Rectal smooth muscle tissue (tissue), 1 donor: ENCODE data around the gene C1QTNF9B.

Source experiments
- H3K27ac ChIP-seq: one replicate; pipeline ENCODE4 v1.7.0; 2013; ENCODE audit warnings: low read depth, low read length, inconsistent platforms
- H3K27me3 ChIP-seq: one replicate; pipeline ENCODE4 v1.7.0; 2013; ENCODE audit warnings: low read length; ENCODE audit not compliant: control insufficient read depth, insufficient read depth
- H3K36me3 ChIP-seq: one replicate; pipeline ENCODE4 v1.7.0; 2013; ENCODE audit warnings: low read length; ENCODE audit not compliant: control insufficient read depth, insufficient read depth
- H3K4me1 ChIP-seq: one replicate; pipeline ENCODE4 v1.7.0; 2013; ENCODE audit warnings: low read length; ENCODE audit not compliant: control insufficient read depth, insufficient read depth
- H3K4me3 ChIP-seq: one replicate; pipeline ENCODE4 v1.7.0; 2013; ENCODE audit warnings: low read length
- H3K9ac ChIP-seq: one replicate; pipeline ENCODE4 v1.7.0; 2013; ENCODE audit warnings: low read length

Gene C1QTNF9B

DNA sequence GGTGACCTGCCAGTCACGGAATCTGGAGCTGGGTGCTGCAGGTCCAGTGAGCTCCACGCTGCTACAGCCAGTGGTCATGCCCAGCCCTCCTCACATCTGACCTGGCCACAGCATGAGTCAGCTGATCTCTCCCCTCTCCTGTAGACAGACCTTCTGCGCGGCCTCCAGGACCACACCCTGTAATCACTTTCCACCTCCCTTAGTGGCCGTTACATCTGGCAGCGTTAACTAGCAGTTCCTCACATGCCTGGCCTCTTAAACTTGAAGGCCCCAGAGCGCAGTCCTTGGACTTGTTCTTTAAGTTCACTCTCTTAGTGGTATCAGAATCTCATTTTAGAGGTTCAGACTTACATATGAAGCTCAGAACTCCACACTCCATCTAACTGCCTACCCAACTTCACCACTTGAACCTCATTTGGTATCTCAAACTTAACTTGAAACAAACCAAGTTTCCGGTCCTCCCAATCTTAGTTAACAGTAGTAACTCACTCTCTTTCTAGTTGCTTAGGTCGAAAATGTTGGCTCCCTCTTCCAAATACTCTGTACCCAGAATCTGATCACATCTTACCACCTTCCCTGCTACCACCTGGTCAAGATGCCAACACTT is 30.8 kb downstream of the C1QTNF9B start:
- no peak overlapping the region for H3K4me3 ChIP-seq
- no peak overlapping the region for H3K9ac ChIP-seq
- no peak overlapping the region for H3K27ac ChIP-seq
- H3K36me3 ChIP-seq: no peaks in the 10 kb centered on the region
- no peaks in the 10 kb centered on the region for H3K4me1 ChIP-seq
- H3K27me3 ChIP-seq: no peaks in the 10 kb centered on the region

- no peak overlapping the region for H3K4me3 ChIP-seq
- no peak overlapping the region for H3K27ac ChIP-seq
- no peaks in the 10 kb centered on the region for H3K4me1 ChIP-seq
- no peaks in the 10 kb centered on the region for H3K36me3 ChIP-seq
- no peaks in the 10 kb centered on the region for H3K27me3 ChIP-seq
- H3K9ac ChIP-seq: no peak overlapping the region
These were observed 31.4 kb downstream of the C1QTNF9B start for GRCh38 chr13:23865906-23866305.

DNA sequence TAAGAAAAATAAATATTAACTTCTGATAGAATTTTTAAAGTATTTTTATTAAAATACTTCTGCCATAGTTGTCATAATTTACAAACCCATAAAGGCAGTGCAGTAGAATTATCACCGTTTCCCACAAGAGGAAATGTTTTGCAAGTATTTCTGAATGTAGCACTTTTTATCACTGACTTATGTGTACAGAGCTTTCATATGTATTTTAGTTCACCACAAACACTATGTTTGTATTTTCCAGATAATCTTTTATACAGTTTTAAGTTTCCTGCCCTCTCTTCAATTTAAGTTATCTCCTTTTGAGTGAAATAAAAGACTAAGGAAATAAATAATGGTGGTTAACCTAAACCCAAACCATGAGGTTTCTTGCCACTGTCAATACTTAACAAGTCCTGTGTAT is 32.3 kb downstream of the C1QTNF9B start:
- H3K36me3 ChIP-seq: no peaks in the 10 kb centered on the region
- H3K4me3 ChIP-seq: no peak overlapping the region
- no peaks in the 10 kb centered on the region for H3K27me3 ChIP-seq
- H3K4me1 ChIP-seq: no peaks in the 10 kb centered on the region
- no peak overlapping the region for H3K27ac ChIP-seq
- H3K9ac ChIP-seq: no peak overlapping the region

DNA sequence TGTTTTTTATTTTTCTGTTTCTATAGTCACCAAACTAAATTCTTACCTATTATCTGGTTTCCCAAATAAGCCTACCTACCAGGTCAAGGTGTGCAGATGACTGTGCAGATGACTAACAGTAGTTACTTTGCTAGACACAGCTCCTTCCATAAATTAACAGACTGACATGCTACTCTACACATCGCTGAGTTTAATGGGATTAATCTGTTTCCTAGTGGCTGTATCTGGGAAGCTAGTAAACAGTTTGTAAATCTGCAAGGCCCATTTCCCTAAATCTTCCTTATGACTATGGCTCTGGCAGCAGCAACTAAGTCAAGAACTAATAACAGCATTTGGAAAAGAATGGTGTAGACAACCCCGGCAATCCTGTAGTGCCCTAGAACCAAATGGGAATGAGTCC is 36.0 kb downstream of the C1QTNF9B start:
- H3K9ac ChIP-seq: no peak overlapping the region
- H3K27ac ChIP-seq: no peak overlapping the region
- H3K4me1 ChIP-seq: no peaks in the 10 kb centered on the region
- H3K27me3 ChIP-seq: no peaks in the 10 kb centered on the region
- H3K4me3 ChIP-seq: no peak overlapping the region
- H3K36me3 ChIP-seq: no peaks in the 10 kb centered on the region

GRCh38 chr13:23859904-23860303 is 37.4 kb downstream of the C1QTNF9B start:
- Histone ChIP-seq H3K4me1 (no peaks in the 10 kb centered on the region), H3K27ac (no peak overlapping the region), H3K4me3 (no peak overlapping the region), H3K9ac (no peak overlapping the region), H3K36me3 (no peaks in the 10 kb centered on the region), H3K27me3 (no peaks in the 10 kb centered on the region)

DNA sequence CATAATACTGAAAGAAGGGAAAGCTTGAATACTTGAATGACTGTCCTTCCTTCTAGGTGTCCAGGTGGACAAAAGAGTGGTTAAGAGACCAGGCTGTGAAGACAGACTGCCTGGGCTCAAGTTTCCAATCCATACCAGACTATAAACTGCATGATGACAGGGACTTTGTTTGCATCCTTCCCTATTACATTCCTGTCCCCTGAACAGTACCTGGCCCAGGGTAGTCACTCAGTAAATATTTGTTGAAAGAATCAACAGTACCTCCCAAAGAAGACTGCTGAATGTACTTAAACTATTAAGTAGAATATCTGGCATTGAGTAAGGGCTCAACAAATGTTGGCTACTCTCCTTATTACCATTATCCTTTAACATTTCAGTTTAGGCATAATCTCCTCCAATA is 37.8 kb downstream of the C1QTNF9B start:
- Histone ChIP-seq H3K36me3 (no peaks in the 10 kb centered on the region), H3K4me1 (no peaks in the 10 kb centered on the region), H3K9ac (no peak overlapping the region), H3K27ac (no peak overlapping the region), H3K4me3 (no peak overlapping the region), H3K27me3 (no peaks in the 10 kb centered on the region)

GRCh38 chr13:23858546-23858945 is 38.8 kb downstream of the C1QTNF9B start:
- Histone ChIP-seq H3K36me3 (no peaks in the 10 kb centered on the region), H3K27ac (no peak overlapping the region), H3K4me3 (no peak overlapping the region), H3K27me3 (no peaks in the 10 kb centered on the region), H3K4me1 (no peaks in the 10 kb centered on the region), H3K9ac (no peak overlapping the region)

DNA sequence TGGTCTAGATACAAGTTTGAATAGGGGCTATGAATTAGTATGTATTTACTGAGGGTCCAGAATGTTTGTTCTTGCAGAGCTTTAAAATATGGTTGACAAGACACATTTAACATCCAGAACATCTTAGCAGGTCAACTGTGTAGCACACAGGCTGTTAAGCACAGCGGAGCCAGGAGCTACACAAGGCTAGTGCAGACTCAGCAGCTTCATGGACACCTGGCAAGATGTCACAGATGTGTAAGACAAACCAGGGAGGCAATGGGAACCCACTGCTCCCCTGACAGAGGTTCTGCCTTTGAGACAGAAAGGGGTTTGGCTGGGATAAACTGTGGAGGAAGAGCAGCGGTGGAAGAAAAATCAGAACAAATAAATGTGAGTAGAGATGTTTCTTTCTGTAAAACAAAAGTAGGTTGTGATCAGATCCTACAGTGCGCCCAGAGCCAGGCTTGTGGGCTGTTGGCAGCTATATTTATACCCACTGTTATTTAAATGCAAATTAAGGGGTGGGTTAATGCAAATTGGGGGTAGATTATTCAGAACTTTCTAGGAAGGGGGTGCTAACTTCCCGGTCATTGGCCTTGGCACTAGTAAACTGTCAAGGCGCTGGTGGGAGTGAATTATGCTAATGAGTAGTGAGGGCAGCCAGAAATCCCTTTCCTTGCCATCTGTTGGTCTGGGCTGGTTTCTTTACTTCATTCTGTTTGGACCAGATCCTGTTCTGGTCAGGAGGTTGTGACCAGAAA is 41.1 kb downstream of the C1QTNF9B start:
- H3K4me3 ChIP-seq: no peak overlapping the region
- no peaks in the 10 kb centered on the region for H3K4me1 ChIP-seq
- no peaks in the 10 kb centered on the region for H3K27me3 ChIP-seq
- no peak overlapping the region for H3K27ac ChIP-seq
- H3K9ac ChIP-seq: no peak overlapping the region
- no peaks in the 10 kb centered on the region for H3K36me3 ChIP-seq

DNA sequence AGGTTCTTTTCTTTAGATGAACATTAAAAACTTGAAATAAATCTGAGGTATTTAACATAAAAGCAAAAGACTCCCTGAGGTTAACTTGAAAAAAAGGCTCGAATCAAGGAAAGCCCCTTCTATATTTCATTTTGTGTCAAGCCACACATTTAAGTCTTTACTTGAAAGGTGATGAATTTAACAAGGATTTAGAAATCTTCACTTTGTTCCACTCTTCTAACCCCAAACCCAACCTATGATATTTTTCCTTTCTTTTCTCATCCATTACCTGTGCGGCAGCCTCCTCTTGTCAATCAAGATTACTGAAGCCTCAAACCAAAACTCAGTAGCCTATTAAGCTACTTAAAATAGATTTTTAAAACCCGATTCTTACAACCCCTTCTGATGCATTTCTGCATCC is 41.9 kb downstream of the C1QTNF9B start:
- no peak overlapping the region for H3K9ac ChIP-seq
- no peaks in the 10 kb centered on the region for H3K36me3 ChIP-seq
- H3K27ac ChIP-seq: no peak overlapping the region
- no peak overlapping the region for H3K4me3 ChIP-seq
- H3K4me1 ChIP-seq: no peaks in the 10 kb centered on the region
- H3K27me3 ChIP-seq: no peaks in the 10 kb centered on the region

DNA sequence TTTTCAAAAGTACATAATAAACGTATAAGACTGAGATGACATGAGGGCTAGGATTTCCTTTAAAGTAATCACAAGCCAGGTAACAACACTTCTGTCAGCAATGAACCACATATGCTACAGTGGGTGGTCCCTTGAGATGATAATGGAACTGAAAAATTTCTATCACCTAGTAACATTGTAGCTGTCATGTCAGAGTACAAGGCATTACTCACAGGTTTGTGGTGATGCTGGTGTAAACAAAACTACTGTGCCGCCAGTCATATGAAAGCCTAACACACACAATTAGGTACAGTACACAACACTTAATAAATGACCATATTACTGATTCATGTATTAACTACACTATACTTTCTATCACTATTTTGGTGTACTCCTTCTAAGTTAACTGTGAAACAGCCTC is 45.0 kb downstream of the C1QTNF9B start:
- H3K27ac ChIP-seq: no peak overlapping the region
- no peaks in the 10 kb centered on the region for H3K36me3 ChIP-seq
- no peak overlapping the region for H3K4me3 ChIP-seq
- H3K9ac ChIP-seq: no peak overlapping the region
- no peaks in the 10 kb centered on the region for H3K4me1 ChIP-seq
- H3K27me3 ChIP-seq: no peaks in the 10 kb centered on the region

GRCh38 chr13:23851106-23851505 is 46.2 kb downstream of the C1QTNF9B start:
- Histone ChIP-seq H3K27me3 (no peaks in the 10 kb centered on the region), H3K36me3 (no peaks in the 10 kb centered on the region), H3K4me3 (no peak overlapping the region), H3K27ac (no peak overlapping the region), H3K4me1 (no peaks in the 10 kb centered on the region), H3K9ac (no peak overlapping the region)

DNA sequence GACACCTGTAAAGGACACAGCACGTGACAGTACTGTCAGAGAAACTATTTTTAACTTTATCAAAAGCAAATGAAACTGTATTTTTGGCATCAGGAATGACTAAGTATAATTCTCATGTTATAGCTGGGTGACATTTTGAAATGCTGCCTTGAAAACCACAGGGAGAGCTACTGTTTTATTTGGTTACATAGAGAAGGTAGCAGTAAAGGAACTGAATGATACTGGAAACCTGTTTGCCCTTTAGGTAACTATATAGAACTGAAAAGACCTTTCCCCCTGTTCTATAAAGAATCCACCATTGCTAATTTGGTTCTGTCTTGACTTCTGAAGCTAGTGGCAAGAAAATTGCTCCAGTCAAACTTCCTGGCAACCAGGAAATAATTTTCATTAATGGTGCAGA is 47.2 kb downstream of the C1QTNF9B start:
- H3K9ac ChIP-seq: no peak overlapping the region
- H3K4me1 ChIP-seq: no peaks in the 10 kb centered on the region
- no peak overlapping the region for H3K4me3 ChIP-seq
- no peaks in the 10 kb centered on the region for H3K36me3 ChIP-seq
- no peak overlapping the region for H3K27ac ChIP-seq
- H3K27me3 ChIP-seq: no peaks in the 10 kb centered on the region

GRCh38 chr13:23849670-23850069 is 47.6 kb downstream of the C1QTNF9B start:
- Histone ChIP-seq H3K27me3 (no peaks in the 10 kb centered on the region), H3K36me3 (no peaks in the 10 kb centered on the region), H3K4me3 (no peak overlapping the region), H3K9ac (no peak overlapping the region), H3K27ac (no peak overlapping the region), H3K4me1 (no peaks in the 10 kb centered on the region)
